Activated T-cell treated with anti-CD3 and anti-CD28 coated beads for 48 hours (primary cell): ENCODE data around the gene AMPD3.

Experiments
- DNase-seq: peaks from one replicate; pipeline ENCODE4 v3.0.0-alpha.2; 2020; ENCODE audit warnings: low read depth

AMPD3 gene

DNA sequence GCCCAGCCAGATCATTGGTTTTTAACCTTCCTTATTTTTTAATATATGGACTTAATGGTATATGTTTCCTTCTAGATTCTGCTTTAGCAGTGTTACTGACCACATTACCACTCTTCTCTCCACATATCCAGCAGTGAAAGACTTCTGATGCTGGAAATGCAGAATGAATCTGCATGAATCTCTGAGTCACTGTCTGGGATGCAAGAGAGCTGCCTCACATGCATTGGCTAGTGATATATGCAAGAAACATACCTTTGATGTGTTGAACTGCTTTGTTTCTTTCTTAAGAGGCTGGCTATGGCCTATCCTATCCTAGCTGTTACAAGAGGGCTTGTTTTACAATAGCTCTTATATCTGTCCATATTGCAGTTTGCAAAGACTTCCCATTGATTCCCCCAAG is 16.6 kb upstream of the AMPD3 start:
- DNase-seq = no peak

DNA sequence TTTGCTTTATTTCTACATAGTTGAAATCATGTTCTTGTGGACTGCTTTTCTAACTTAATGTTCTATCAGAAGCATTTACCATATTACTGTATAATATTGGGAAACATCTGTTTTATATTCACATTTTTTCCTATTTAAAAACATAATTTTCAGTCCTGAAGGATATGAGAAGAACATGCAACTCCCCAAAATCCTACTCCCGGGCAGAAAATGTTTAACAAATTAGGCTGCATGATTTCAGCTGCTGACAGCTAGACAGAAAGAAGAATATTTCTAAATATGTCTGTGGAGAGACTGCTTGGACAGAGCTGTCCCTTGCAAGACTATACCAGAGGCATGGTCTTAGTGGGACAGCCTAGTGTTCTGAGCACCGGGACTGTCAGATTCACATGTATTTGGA is 15.7 kb upstream of the AMPD3 start:
- DNase-seq = no peak

DNA sequence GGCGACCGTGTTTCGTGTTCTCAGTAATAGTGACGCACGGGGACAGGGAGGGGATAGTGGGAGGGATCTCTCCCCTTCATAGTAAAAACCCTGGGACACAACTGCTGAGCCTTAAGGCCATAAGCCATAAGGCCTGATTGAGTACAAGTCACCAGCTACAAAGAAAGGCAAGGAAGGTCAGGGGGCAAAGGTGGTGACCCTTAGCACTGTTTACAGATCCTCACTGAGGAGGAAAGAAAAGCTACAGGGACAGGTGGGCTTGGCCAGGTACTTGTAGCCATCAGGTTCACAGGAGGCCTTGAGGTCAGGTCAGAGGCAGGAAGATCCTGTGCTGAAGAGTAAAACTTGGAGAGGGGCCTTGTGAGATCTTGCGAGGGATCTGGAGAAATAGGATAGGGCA is 15.1 kb upstream of the AMPD3 start:
- DNase-seq = no peak

DNA sequence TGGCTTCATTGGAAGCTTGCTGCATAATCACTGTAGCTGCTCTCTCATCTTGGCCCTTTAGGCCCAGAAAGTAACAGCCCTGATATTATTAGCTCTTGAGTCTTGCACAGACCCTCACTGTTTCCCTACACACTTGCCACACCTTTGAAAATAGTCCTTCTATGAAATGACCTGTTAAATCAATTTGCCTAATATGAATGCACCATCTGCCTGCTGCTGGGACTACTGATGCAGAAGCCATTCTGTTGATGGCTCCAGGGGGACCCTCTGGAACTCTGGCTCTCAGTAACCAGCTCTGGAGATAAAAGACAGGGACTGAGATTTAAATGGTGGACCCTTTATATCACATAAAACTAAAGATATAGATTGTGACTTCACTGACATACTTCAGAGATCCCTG is 14.7 kb upstream of the AMPD3 start:
- DNase-seq = no peak

DNA sequence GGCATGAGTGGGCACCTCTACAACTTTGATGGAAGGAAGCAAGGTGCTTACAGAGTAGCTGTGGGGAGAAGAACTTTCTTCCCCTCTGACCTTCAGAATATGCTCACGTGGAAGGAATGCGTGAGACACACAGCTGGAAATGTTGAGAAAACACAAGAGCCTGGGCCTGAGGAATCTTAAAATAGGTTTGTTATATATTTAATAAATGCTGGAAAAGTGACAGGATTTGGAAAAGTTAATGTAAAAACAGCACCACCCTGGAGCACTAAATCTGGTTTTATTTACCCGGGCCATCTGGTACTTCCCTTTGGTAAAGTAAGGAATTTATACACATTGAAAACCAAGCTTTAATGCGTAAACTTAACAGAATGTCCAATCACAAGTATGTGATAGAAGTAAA is 14.0 kb upstream of the AMPD3 start:
- no peak for DNase-seq

DNA sequence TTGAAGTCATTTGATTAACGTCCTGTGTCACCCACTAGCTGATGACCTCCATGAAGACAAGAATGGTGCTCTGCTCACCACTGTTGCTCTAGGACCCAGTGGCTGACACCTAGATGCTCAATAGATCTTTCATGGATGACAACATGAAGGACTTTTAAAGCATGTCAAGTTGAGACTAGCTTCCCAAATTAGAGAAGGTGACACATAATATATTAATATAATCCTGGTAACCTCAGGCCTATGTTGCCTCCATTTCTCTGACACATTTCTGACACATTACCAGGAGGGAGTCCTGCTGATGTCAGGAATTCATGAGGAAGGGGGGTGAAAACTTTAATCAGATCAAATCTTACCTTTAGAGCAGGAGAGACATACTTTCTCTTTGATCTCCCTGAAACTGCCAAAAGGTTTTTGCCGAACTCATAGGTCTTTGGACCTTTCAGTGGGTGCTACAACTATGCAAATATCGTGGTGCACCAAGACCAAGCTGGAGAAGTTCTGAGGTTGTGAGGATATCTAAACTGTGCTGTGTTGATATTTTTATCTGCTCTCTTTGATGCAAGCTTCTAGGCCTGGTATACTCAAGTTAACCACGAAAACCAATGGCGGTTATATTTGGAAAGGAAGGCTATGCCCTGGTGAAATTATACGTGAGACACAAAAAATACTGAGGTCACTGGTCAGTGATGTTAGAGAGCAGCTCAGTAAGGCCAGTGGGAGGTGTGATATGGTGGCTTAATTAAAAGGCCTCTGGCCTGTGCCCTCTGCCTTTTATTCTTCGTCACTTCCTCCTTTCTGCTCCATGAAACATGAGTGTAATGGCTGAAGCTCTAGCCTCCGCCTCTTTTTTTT is 13.2 kb upstream of the AMPD3 start:
- no peak for DNase-seq

GRCh38 chr11:10443152-10443551 is 11.9 kb upstream of the AMPD3 start:
- peak; percentile 17 for DNase-seq

DNA sequence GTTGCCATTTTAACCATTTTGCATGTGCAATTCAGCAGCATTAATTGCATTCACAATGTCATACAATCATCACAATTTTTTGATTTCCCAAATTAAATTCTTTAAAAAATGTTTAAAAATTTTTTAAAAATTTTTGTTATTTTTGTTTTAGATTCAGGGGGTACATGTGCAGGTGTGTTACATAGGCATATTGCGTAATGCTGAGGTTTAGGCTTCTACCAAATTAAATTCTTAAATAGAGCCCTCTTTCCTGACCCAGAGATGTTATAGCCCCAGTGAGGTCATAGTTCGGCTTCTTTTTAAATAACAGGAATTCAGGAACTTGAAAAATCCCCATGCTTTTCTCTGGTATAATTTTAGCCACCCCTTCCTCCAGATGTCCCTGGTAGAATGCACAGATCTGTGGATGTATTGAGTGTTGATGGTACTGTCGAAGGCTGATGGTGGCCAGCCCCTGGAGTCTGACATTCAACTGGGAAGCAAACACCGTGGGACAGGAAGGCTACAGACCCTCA is 11.3 kb upstream of the AMPD3 start:
- DNase-seq = no peak

DNA sequence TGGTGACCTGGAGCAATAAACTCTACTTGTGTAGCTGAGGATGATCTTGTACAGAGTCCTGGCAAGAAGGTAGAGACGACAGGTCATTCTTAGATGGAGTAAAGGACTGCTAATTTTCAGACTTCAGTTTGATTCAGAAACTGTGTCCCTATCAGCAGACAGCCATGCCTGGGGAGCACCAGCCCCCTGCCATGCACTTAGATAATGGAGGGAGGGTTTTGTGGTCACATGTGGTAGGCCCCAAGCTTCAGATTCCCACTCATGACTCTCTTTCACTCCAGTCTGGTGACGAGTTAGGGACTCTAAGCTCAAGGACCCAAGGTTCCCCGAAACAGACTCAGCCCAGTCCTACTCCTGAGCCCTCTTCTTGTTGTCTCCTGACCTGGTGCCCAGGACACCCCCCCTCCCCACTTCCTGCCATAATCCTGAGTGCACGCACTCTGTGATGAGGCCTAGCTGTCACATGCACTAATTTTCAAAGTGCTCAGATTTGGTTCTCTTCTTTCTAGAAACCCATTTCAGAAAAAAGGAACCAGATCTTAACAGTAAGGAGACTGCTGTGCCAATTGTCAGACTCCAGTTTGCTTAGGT is 10.2 kb upstream of the AMPD3 start:
- DNase-seq = no peak

- DNase-seq = no peak
Measured at GRCh38 chr11:10447445-10447844, 7.6 kb upstream of the AMPD3 start.

DNA sequence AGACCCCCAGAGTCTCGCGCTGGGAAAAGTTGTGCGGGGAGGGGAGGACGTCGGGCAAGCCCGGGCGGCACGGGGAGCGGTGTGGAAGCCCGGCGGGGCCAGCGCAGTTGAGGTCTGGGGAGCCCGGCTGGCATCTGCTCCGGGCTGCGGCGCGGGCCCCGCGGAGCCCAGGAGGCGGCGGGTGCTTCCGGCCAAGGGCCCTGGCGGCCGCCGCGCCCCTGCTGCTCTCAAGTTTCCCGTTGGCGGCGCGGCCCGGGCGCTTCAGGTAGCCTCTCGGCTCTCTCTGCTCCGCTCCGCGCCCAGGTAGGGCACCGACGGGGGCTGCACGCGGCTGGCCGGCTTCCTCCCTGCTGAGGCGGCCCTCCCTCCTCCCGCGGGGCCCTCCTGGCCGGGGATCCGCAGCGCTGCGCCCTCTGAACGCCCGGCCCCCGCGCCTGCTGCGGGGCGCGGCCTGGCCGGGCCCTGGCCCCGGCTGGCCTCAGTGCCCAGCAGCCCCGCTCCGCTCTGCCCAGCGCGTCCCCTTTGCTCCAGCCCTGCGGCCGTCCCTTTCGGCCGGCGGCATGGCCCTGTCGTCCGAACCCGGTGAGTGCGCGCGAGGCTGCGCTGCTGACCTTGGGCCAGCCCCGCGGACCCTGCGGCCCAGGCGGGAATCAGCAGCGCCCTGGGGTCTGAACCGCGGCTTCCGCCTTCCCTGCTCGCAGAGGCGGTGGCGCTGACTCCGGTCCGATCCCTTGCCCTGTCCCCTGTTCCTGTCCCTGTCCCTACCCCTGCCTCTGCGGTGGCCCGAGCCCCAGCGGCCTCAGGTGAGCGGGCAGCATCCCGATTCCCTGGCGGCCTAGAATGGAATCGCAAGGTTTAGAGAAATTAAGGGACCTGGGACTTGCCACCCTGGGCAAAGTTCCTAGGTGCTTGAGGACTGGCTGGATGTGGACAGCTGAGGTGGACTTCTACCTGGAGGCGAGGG is 4.3 kb upstream of the AMPD3 start:
- peak; percentile 43 for DNase-seq

DNA sequence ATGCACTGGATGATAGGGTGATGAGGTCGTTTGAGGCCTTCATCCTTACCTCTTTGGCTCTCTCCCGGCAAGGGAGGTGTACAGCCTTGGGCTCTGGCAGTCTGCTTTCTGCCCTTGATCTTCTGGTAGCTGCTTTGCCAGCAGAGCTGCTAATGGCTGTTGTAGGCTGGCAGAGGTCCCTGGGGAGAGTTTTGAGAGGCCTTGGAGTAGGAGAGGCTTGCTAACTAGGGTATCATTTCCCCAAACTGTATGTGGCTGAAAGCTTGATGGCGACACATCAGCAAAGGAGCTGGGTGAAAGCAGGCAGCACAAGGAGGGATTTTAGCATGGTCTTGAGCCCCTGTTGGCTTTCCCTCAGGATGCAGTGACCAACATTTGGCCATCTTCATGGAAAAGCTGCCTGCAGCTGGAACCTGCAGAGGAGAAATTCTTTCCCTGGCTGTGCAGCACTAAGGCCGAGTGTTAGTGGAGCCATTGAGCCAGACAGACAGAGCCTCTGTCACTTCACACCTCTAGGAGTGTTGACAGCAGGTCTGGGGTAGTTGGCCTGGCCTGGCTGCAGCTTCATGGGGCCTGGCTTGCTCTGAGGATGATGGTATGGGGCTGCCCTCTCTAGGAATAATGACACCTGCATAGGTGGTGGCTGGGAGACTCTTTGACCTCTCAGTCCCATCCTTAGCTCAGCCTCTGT is 3.5 kb upstream of the AMPD3 start:
- no peak for DNase-seq

DNA sequence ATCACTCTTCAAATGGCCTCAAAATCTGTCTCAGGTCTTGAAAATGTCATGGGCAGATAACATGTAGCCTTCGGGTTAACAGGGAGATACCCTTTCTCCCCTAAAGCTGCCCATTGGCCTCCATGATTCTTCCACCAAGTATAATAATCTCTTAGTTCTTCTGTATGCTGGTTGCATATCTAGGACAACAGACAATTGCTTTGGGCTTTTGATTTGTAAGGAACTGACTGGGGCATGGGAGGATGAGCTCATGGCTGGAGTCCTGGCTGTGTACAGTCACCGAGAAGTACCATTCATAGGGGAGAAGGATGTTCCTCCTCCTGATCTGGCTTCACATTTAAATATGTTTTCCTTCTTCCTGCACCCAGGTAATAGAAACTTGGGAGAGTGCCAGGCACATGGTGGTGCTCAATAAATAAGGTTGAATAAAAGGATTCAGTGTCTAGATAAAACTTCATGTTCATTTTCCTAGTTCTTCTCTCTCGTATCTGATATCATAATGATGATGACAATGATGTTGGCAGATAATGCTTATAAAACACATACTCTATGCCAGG is 2.8 kb upstream of the AMPD3 start:
- no peak for DNase-seq

DNA sequence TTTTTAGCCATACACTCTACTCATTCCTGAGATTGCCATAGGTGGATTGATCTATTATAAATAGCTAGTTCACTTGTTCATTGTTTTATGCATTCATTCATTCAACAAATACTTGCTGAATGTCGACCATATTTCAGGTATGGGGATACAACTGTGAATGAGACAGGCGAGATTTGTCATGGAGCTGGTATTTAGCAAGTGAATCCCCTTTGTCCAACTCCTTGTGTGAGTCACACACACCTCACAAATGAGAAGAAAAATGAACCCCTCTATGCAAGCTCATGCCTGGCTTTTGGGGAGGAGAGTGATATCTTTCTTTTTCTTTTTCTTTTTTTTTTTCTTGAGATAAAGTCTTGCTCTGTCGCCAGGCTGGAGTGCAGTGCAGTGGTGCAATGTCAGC is 1.8 kb upstream of the AMPD3 start:
- DNase-seq = no peak

GRCh38 chr11:10455637-10456487 is 798 bp downstream of the AMPD3 start:
- peak; percentile 65 for DNase-seq

- no peak for DNase-seq
Measured at GRCh38 chr11:10456519-10456918, 1.5 kb downstream of the AMPD3 start.

GRCh38 chr11:10457901-10458300 is 2.8 kb downstream of the AMPD3 start:
- DNase-seq = no peak

DNA sequence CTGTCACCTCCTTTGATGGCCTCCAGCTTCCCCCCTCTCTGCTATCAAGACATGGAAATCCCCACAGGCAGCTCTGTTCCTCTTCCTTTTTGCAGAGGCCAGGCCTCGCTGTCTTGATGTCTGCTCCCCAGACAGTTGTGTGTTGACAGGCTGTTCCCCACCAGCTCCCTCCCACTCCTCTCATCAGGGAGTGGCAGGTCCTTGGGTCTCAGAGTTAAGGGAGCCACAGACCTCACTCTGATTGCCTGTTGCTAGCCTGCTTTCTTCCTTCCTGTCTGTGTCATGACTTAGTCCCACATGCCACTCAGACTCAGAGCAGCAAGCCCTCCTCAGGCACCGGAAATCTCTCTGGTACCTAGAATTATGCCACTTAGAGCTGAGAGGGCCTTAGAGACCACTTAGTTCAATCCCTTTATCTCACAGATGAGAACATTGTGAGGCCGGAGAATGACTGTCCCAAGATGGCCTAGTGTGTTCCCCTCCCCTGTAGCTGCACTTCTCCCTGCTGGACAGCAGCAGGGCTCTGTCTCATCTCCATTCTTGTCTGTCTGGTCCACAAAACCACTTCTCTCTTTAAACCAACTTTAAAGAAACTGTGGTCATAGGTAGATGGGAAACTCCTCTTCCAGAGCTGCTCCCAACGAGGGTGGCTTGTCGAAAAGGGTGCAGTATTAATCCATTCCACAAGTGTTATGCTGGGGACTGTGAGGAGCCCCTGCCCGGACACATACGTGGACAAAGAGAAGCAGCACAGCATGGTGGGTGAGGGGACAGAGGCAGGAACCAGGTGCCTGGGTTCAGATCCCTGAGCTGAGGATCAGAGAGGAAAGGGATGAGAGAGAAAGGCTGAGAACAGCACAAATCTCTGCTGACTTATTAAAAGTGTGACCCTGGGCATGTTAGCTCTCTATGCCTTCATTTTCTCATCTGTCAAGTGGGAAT is 4.2 kb downstream of the AMPD3 start:
- peak; percentile 35 for DNase-seq

GRCh38 chr11:10460611-10461275 is 5.7 kb downstream of the AMPD3 start:
- no peak for DNase-seq
